GM21723 (cell line): ENCODE measurements around the gene ITCH.

Source experiments
- ATAC-seq: cut with Tn5 transposase; IDR thresholded peaks from one replicate; pipeline ENCODE4 v1.9.1; 2021; ENCODE audit warnings: mild to moderate bottlenecking, moderate library complexity; ENCODE audit not compliant: unreplicated experiment

ITCH gene

DNA sequence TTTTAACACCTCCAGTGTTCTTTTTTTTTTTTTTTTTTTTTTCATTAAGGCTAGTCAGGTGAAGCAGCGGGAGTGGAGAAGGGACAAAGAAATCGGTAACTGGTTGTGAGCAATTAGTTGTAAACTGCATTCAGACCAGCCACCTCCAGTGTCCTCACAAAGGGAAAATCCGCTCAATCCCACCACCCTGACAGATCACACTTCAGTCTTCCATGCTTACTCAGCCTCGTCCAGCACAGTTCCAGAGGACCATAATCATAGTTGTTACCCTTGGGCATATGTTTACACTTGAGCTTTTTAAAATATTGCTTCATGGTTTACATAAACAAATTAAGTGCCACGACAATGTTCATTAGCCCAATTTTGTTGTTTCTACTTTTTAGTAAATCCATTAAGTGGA, 163.4 kb downstream of the ITCH start:
- no peak for ATAC-seq

- no peak for ATAC-seq
Observed at GRCh38 chr20:34527016-34527415, 163.9 kb downstream of the ITCH start.

GRCh38 chr20:34528921-34529297, 165.8 kb downstream of the ITCH start:
- ATAC-seq: no peak

DNA sequence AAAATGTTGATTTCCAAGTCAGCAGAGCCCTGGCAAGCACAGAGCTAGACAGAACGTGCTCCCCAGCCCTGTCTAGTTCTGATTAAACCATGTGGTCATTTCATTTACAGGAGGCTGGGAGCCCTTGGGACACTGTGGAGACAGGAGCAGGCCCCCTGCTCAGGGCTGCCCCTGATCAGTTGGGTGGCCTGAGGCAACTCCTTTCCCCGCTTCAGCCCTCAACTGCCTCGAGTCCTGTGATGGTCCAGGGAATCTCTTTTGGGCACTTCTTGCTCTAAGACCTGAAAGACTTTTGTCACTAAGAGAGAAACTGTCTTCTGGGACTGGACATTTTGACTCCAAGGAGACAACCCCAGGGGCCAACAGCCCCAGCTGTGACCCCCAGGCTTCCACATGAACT, 166.7 kb downstream of the ITCH start:
- ATAC-seq: no peak

DNA sequence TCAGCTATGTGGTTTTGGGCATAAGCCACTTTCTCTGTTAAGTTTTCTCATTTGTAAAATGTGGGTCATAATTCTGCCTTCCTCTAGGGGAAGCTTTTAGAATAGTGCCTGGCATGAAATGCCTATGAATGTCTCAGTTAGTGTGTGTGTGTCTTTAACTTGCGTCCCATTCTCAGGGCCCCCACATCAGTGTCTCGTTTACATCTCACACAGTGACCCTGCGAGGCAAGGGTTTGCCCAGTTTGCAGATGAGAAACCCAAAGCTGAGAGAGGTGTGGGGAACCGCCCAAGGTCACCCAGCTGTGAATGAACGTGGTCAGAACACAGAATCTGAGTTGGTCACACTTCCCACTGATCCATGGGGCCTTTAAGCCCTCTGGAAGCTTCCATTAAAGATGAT, 167.3 kb downstream of the ITCH start:
- ATAC-seq: no peak

GRCh38 chr20:34531608-34532265, 168.7 kb downstream of the ITCH start:
- ATAC-seq: no peak

DNA sequence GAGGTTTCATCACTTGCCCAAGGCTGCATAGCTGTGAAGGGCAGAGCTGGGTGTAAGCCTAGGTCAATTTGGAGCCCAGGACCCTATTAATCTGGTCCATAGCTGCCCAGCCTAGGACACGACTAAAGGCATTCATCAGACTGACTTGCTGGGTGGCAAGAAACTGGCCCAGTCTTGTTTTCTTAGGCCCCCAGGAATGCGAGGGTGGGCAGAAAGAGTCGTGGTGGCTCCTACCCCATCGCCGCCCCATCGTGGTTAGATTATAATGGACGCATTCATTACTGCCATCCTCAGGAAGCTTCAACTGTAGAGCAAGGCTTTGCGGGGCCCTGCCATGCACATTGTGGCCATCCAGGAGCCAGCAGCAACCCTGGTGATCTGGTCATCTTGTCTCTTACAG, 169.2 kb downstream of the ITCH start:
- no peak for ATAC-seq

DNA sequence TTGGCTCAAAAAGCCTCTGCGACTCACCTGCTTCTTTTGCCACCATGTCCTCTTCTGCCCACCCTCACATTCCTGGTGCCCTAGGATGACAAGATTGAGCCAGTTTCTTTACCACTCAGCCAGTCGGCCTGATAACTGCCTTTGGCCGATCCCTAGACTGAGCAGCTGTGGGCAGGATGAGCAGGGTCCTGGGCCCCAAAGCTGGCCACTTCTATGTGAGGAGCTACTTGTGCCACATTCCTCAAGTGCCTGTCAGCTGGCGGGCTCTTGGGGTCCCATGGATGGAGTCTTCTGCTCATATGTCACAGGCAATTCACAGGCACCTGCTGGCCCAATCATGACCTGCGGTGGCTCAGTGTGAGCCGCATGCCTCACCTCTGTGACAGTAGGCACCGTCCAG, 169.7 kb downstream of the ITCH start:
- ATAC-seq: no peak

- no peak for ATAC-seq
Observed at GRCh38 chr20:34534391-34535165, 171.5 kb downstream of the ITCH start.

DNA sequence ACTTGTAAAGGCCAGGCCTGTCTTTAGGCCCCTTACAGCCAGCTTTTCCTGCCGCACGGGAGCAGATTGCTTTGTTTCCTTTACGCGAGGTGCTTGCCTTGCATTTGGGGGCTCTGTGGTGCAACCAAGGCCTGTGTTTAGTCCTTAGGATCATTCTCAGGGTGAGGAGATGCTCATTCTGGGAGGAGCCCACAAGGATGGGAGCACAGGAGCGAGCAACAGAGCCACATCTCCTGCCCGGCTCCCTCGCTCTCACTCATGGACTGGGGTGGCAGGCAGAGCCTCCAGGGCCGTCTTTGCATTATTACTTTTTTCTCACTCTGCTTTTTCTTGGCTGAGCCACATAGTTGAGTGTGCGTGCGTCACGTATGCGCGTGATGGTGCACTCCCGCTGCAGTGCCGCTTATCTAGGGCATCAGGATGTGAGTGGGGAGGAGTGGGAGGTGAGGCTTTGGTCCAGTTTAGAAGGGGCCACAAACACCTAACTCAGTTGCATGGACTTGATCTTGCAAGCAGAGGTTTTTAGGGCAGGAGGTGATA, 172.3 kb downstream of the ITCH start:
- ATAC-seq: no peak

DNA sequence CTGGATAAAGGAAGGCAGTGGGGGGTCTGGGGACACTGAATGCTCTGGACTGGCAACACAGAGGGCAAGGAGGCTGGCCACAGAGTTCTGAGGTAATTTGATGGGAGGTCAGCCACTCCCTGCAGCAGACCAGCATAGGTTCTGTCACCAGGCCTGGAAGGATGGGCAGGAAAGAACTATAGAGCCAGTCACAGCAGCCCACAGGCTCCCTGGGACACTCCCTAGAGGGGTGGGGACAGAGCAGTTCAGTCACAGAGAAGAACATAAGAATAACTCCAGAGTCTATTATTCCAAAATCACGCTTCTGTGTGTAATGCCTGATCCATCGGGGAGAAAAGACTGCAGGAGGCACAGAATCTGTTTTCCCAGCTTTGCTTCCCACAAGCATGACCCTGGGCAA, 172.8 kb downstream of the ITCH start:
- ATAC-seq: no peak

GRCh38 chr20:34536798-34537394, 173.8 kb downstream of the ITCH start:
- ATAC-seq: no peak

DNA sequence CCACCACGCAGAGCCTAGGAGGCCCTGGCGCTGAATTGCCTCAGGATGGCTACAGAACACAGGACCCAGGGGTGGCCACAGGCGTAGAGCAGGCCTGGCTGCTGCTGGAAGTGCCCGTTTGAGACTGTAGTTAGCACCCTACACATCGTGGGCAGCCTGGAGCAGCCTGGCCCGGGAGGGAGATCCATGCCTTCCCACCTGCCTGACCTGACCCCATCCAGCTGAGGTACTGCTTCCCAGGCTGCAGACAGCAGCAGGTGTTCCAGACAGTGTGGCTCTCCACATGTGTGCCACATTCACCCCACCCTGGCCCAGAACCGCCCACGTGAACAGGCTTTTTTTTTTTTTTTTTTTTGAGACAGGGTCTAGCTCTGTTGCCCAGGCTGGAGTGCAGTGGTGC, 174.6 kb downstream of the ITCH start:
- ATAC-seq: no peak

- ATAC-seq: no peak
Observed at GRCh38 chr20:34538671-34539123, 175.6 kb downstream of the ITCH start.

GRCh38 chr20:34539756-34540155, 176.7 kb downstream of the ITCH start:
- ATAC-seq: no peak

GRCh38 chr20:34540596-34541263, 177.7 kb downstream of the ITCH start:
- no peak for ATAC-seq

DNA sequence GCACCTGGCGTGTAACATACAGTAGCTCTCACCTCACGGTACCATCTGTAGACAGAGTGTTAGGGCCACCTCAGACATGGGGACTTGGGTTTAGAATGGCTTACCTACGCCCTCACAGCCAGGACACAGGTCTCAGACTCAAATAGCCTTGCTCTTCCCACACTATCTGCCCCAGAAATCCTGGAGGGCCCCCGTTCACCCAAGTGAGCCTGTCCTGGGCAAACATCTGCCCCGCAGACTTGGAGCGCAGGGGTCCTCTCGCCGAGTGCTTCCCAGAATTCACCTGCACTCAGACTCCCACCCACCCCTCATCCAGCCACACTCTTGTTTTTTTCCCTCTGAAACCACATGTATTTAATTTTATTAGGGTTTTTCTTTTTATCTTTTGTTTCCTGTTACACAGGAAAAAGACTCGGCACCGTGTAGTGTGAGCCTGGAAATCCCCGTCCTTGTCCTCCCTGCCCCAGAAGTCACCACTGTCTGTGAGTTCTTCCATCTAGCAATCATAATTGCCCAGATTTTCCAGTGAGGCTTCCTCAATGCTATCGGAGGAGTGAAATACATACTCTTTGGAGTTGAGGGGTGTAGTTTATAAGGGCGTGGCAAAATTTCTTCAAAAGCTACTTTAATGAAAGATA, 178.3 kb downstream of the ITCH start:
- no peak for ATAC-seq

GRCh38 chr20:34541917-34542316, 178.8 kb downstream of the ITCH start:
- ATAC-seq: no peak

- no peak for ATAC-seq
Observed at GRCh38 chr20:34542439-34542838, 179.4 kb downstream of the ITCH start.

- ATAC-seq: no peak
Observed at GRCh38 chr20:34543463-34544056, 180.5 kb downstream of the ITCH start.
